Right lung (tissue), 5 donors: Measurements from ENCODE around the gene GLB1L2. TPM values are rescaled to one million over a fixed set of nuclear protein-coding genes. Genes with fewer than 3 reads are reported as not detected.

Source experiments
- polyA plus RNA-seq, 5 donors: library from polyadenylated mRNA; unstranded; fragments of 120-200 nt; gene quantifications; one replicate each; pipeline versions ENCODE4 v1.2.1 to v1.2.3, GENCODE V29; 2013; ENCODE audit warnings: inconsistent platforms in 1 of 5, low replicate concordance in 1 of 5; ENCODE audit not compliant: insufficient read length in 5 of 5, insufficient read depth in 1 of 5

The GLB1L2 gene
- polyA plus RNA-seq, 5 donors = 4.7 to 6.0 (median 4.8) TPM

Other genes with a start within 250 kb of the GLB1L2 start
- 10 to 100 TPM; 25.6 to 37.5 (median 33.5) TPM for gene NCAPD3, start 108.0 kb upstream of the GLB1L2 start, polyA plus RNA-seq
- 10 to 100 TPM; 49.2 to 60.7 (median 54.7) TPM for gene VPS26B, start 107.3 kb upstream of the GLB1L2 start, polyA plus RNA-seq
- 10 to 100 TPM; 64.5 to 77.8 (median 76.5) TPM for gene THYN1, start 78.6 kb upstream of the GLB1L2 start, polyA plus RNA-seq
- gene ACAD8, start 78.4 kb upstream of the GLB1L2 start, polyA plus RNA-seq = 10 to 100 TPM; 31.4 to 38.7 (median 35.9) TPM
- under 1 TPM; 0.06 to 0.30 (median 0.08) TPM for gene GLB1L3, start 55.6 kb upstream of the GLB1L2 start, polyA plus RNA-seq
- gene B3GAT1, start 80.3 kb downstream of the GLB1L2 start, polyA plus RNA-seq = under 1 TPM; 0.35 to 0.56 (median 0.42) TPM